Measurements from ENCODE around the gene APPBP2.
"Not testable (repeated sequence)": the region's sequence is repeated elsewhere in the genome, so short reads cannot be mapped to it uniquely, and the experiment has no call there.

APPBP2 gene

GRCh38 chr17:60428491-60428890 is 97.6 kb downstream of the APPBP2 start:
- not testable (repeated sequence) for DNase-seq

- no peak for DNase-seq
Measured at GRCh38 chr17:60426596-60426995, 99.4 kb downstream of the APPBP2 start.

- DNase-seq, result no peak
Measured at GRCh38 chr17:60425626-60426025, 100.4 kb downstream of the APPBP2 start.

- no peak for DNase-seq
Measured at GRCh38 chr17:60423865-60424264, 102.2 kb downstream of the APPBP2 start.

- no peak for DNase-seq
Measured at GRCh38 chr17:60422162-60422665, 103.8 kb downstream of the APPBP2 start, which contains the start of gene CHCT1. Gene CHCT1 (plus strand): TSS chr17:60422489. CDS start chr17:60422593, 104 bp downstream.

- DNase-seq, result peak; percentile 71
Measured at GRCh38 chr17:60421273-60422161, 104.5 kb downstream of the APPBP2 start.

- DNase-seq, result not testable (repeated sequence)
Measured at GRCh38 chr17:60419875-60420274, 106.2 kb downstream of the APPBP2 start.

GRCh38 chr17:60419003-60419402 is 107.0 kb downstream of the APPBP2 start:
- DNase-seq, result not testable (repeated sequence)

- DNase-seq, result no peak
Measured at GRCh38 chr17:60416368-60416925, 109.6 kb downstream of the APPBP2 start.

GRCh38 chr17:60415146-60415545 is 110.9 kb downstream of the APPBP2 start:
- DNase-seq, result no peak

- DNase-seq, result no peak
Measured at GRCh38 chr17:60412701-60413100, 113.3 kb downstream of the APPBP2 start.

GRCh38 chr17:60410001-60410400 is 116.0 kb downstream of the APPBP2 start:
- DNase-seq, result no peak

- DNase-seq, result no peak
Measured at GRCh38 chr17:60406887-60407286, 119.2 kb downstream of the APPBP2 start.

GRCh38 chr17:60403962-60404361 is 122.1 kb downstream of the APPBP2 start:
- no peak for DNase-seq

- DNase-seq, result no peak
Measured at GRCh38 chr17:60403523-60403810, 122.6 kb downstream of the APPBP2 start.

GRCh38 chr17:60401819-60402218 is 124.2 kb downstream of the APPBP2 start:
- no peak for DNase-seq

- no peak for DNase-seq
Measured at GRCh38 chr17:60398227-60398959, 127.6 kb downstream of the APPBP2 start.

GRCh38 chr17:60396412-60396811 is 129.6 kb downstream of the APPBP2 start:
- no peak for DNase-seq

GRCh38 chr17:60395508-60396065 is 130.5 kb downstream of the APPBP2 start:
- DNase-seq, result no peak

GRCh38 chr17:60393840-60394723 is 132.0 kb downstream of the APPBP2 start:
- DNase-seq, result no peak
